ENCODE results near the gene PAK4.

DNA sequence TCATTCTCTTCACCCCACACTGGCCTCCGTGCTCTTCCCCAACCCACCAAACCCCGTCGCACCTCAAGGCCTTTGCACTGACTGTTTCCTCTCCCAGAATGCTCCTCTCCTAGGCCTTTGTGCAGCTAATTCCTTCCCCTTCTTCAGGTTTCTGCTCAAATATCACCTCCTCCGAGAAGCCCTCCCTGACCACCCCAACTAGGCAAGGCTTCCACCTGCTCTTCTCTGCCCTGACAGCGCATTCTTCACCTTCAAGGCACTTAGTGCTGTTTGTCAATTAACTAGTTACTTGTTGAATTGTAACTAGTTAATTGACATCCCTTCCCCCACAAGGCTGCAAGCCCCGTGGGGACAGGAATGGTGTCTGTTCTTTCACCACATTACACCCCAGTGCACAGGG is 63.4 kb downstream of the PAK4 start:
- no peak for TF ChIP-seq CTCF (IDR thresholded peaks at IDR 0.05; ENCODE audit: insufficient read depth, low read length, poor library complexity, severe bottlenecking)
- no peak for TF ChIP-seq EZH2phosphoT487 (conservative IDR thresholded peaks at IDR 0.05; ENCODE audit: low read length)

All from SU-DHL-6 (cell line).